ENCODE measurements around the gene KISS1. TPM values are rescaled to one million over a fixed set of nuclear protein-coding genes. Genes with fewer than 3 reads are reported as not detected.

The KISS1 gene
- total RNA-seq, 1 experiment from 2014 or later: 0.35 TPM

- TF ChIP-seq, protein P1, sequence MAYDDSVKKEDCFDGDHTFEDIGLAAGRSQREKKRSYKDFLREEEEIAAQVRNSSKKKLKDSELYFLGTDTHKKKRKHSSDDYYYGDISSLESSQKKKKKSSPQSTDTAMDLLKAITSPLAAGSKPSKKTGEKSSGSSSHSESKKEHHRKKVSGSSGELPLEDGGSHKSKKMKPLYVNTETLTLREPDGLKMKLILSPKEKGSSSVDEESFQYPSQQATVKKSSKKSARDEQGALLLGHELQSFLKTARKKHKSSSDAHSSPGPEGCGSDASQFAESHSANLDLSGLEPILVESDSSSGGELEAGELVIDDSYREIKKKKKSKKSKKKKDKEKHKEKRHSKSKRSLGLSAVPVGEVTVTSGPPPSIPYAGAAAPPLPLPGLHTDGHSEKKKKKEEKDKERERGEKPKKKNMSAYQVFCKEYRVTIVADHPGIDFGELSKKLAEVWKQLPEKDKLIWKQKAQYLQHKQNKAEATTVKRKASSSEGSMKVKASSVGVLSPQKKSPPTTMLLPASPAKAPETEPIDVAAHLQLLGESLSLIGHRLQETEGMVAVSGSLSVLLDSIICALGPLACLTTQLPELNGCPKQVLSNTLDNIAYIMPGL (CRISPR knock-in tag; IDR thresholded peaks at IDR 0.05): no peak
- TF ChIP-seq PRRX2 (CRISPR knock-in tag; IDR thresholded peaks at IDR 0.05): no peak
- no peak for TF ChIP-seq NR3C1 (CRISPR knock-in tag; conservative IDR thresholded peaks at IDR 0.05; ENCODE audit: low read depth)
- TF ChIP-seq USF2 (CRISPR knock-in tag; IDR thresholded peaks at IDR 0.05): no peak
- TF ChIP-seq NR2C2 (CRISPR knock-in tag; IDR thresholded peaks at IDR 0.05): no peak
- no peak for TF ChIP-seq ZNF317 (CRISPR knock-in tag; IDR thresholded peaks at IDR 0.05; ENCODE audit: borderline replicate concordance, low read depth)
- TF ChIP-seq KAT7 (CRISPR knock-in tag; IDR thresholded peaks at IDR 0.05; ENCODE audit: borderline replicate concordance): no peak
- no peak for TF ChIP-seq GRHL2 (CRISPR knock-in tag; IDR thresholded peaks at IDR 0.05; ENCODE audit: insufficient replicate concordance, severe bottlenecking)
- TF ChIP-seq OVOL2 (CRISPR knock-in tag; IDR thresholded peaks at IDR 0.05; ENCODE audit: borderline replicate concordance): no peak
These were observed 7.0 kb upstream of the KISS1 start (continued) for GRCh38 chr1:204203206-204203767.

GRCh38 chr1:204202481-204202880, 6.2 kb upstream of the KISS1 start:
- H3K9me3 Mint-ChIP-seq: no peaks in the 10 kb centered on the region

More at GRCh38 chr1:204202481-204202880, 6.2 kb upstream of the KISS1 start:
- H3K36me3 Mint-ChIP-seq: no peaks in the 10 kb centered on the region
- no peak for ATAC-seq
- DNase-seq (ENCODE audit: low spot score): no peak
- H3K4me1 Mint-ChIP-seq: peaks cover 8% of the 10 kb centered on the region
- H3K27me3 Mint-ChIP-seq (ENCODE audit: low read depth): no peaks in the 10 kb centered on the region; the same call in 1 of the 2 replicates
- H3K4me3 Mint-ChIP-seq: no peak overlapping the region
- CTCF ChIA-PET: interaction anchor here (1.4 to 6.0 kb wide), 2 partner anchors 12 to 37 kb away, joined by 5 to 159 read pairs; partner anchors contain the start of genes GOLT1A and REN
- POLR2A ChIA-PET: no interaction called here
- TF ChIP-seq, protein P2, sequence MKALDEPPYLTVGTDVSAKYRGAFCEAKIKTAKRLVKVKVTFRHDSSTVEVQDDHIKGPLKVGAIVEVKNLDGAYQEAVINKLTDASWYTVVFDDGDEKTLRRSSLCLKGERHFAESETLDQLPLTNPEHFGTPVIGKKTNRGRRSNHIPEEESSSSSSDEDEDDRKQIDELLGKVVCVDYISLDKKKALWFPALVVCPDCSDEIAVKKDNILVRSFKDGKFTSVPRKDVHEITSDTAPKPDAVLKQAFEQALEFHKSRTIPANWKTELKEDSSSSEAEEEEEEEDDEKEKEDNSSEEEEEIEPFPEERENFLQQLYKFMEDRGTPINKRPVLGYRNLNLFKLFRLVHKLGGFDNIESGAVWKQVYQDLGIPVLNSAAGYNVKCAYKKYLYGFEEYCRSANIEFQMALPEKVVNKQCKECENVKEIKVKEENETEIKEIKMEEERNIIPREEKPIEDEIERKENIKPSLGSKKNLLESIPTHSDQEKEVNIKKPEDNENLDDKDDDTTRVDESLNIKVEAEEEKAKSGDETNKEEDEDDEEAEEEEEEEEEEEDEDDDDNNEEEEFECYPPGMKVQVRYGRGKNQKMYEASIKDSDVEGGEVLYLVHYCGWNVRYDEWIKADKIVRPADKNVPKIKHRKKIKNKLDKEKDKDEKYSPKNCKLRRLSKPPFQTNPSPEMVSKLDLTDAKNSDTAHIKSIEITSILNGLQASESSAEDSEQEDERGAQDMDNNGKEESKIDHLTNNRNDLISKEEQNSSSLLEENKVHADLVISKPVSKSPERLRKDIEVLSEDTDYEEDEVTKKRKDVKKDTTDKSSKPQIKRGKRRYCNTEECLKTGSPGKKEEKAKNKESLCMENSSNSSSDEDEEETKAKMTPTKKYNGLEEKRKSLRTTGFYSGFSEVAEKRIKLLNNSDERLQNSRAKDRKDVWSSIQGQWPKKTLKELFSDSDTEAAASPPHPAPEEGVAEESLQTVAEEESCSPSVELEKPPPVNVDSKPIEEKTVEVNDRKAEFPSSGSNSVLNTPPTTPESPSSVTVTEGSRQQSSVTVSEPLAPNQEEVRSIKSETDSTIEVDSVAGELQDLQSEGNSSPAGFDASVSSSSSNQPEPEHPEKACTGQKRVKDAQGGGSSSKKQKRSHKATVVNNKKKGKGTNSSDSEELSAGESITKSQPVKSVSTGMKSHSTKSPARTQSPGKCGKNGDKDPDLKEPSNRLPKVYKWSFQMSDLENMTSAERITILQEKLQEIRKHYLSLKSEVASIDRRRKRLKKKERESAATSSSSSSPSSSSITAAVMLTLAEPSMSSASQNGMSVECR (CRISPR knock-in tag; IDR thresholded peaks at IDR 0.05; ENCODE audit: borderline replicate concordance): no peak
- TF ChIP-seq PRDM15 (CRISPR knock-in tag; IDR thresholded peaks at IDR 0.05) (no peak), ZNF416 (CRISPR knock-in tag; IDR thresholded peaks at IDR 0.05) (no peak), SMAD3 (CRISPR knock-in tag; IDR thresholded peaks at IDR 0.05; ENCODE audit: borderline replicate concordance) (no peak), TEAD1 (CRISPR knock-in tag; IDR thresholded peaks at IDR 0.05) (no peak), ZNF396 (CRISPR knock-in tag; IDR thresholded peaks at IDR 0.05; ENCODE audit: borderline replicate concordance) (no peak), TCF7 (CRISPR knock-in tag; IDR thresholded peaks at IDR 0.05; ENCODE audit: low read depth) (no peak)
- TF ChIP-seq, protein P3, sequence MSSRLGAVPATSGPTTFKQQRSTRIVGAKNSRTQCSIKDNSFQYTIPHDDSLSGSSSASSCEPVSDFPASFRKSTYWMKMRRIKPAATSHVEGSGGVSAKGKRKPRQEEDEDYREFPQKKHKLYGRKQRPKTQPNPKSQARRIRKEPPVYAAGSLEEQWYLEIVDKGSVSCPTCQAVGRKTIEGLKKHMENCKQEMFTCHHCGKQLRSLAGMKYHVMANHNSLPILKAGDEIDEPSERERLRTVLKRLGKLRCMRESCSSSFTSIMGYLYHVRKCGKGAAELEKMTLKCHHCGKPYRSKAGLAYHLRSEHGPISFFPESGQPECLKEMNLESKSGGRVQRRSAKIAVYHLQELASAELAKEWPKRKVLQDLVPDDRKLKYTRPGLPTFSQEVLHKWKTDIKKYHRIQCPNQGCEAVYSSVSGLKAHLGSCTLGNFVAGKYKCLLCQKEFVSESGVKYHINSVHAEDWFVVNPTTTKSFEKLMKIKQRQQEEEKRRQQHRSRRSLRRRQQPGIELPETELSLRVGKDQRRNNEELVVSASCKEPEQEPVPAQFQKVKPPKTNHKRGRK (CRISPR knock-in tag; IDR thresholded peaks at IDR 0.05; ENCODE audit: borderline replicate concordance): no peak
- no peak overlapping the region for H3K27ac Mint-ChIP-seq
